MM.1S (cell line): ENCODE results near the gene GOLGA6L4.
"Not testable (repeated sequence)": the region's sequence is repeated elsewhere in the genome, so short reads cannot be mapped to it uniquely, and the experiment has no call there.

Experiments used
- CTCF ChIP-seq: fragments of 300-600 bp; sonication (generic); IDR thresholded peaks from 2 replicates; pipeline ENCODE4 v1.5.1; 2016; ENCODE audit warnings: antibody characterized with exemption, low read length, mixed read lengths
- EZH2 ChIP-seq: fragments of 300-600 bp; sonication (generic); optimal IDR thresholded peaks from 2 replicates; pipeline ENCODE3; 2017; ENCODE audit warnings: low read depth, mild to moderate bottlenecking, antibody characterized with exemption, low read length, mixed read lengths
- EZH2phosphoT487 ChIP-seq: fragments of 300-600 bp; sonication (generic); IDR thresholded peaks from 2 replicates; pipeline ENCODE4 v1.6.1; 2018; ENCODE audit warnings: antibody characterized with exemption, low read length

GRCh38 chr15:84199865-84200264, 35.7 kb upstream of the GOLGA6L4 start:
- not testable (repeated sequence) for TF ChIP-seq CTCF, EZH2, EZH2phosphoT487
